HL-60 (cell line): ENCODE results near the gene STAT2.

Experiments used
- POLR2AphosphoS5 ChIP-seq: IDR thresholded peaks from 2 replicates; pipeline ENCODE4 v1.6.1; 2012; ENCODE audit warnings: low read depth
- REST ChIP-seq: IDR thresholded peaks from 2 replicates; pipeline ENCODE4 v1.6.1; 2012; ENCODE audit warnings: low read depth; ENCODE audit not compliant: insufficient replicate concordance
- SPI1 ChIP-seq: IDR thresholded peaks from 2 replicates; pipeline ENCODE4 v1.6.1; 2012; ENCODE audit warnings: low read depth, mild to moderate bottlenecking, borderline replicate concordance
- TF ChIP-seq, protein P1 (sequence below): IDR thresholded peaks from one replicate; pipeline ENCODE4 v1.5.1; 2011; ENCODE audit warnings: low read length, control low read depth, inconsistent platforms; ENCODE audit not compliant: insufficient read depth

- TF ChIP-seq, protein P1, sequence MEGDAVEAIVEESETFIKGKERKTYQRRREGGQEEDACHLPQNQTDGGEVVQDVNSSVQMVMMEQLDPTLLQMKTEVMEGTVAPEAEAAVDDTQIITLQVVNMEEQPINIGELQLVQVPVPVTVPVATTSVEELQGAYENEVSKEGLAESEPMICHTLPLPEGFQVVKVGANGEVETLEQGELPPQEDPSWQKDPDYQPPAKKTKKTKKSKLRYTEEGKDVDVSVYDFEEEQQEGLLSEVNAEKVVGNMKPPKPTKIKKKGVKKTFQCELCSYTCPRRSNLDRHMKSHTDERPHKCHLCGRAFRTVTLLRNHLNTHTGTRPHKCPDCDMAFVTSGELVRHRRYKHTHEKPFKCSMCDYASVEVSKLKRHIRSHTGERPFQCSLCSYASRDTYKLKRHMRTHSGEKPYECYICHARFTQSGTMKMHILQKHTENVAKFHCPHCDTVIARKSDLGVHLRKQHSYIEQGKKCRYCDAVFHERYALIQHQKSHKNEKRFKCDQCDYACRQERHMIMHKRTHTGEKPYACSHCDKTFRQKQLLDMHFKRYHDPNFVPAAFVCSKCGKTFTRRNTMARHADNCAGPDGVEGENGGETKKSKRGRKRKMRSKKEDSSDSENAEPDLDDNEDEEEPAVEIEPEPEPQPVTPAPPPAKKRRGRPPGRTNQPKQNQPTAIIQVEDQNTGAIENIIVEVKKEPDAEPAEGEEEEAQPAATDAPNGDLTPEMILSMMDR, result no peak
- TF ChIP-seq SPI1 (no peak), POLR2AphosphoS5 (no peak), REST (no peak)
Measured at GRCh38 chr12:56351325-56351724, 8.6 kb downstream of the STAT2 start.
